ENCODE results near the gene GAREM1.

GRCh38 chr18:32300914-32301313 lies 169.8 kb downstream of the GAREM1 start:
- TF ChIP-seq CTCF (IDR thresholded peaks at IDR 0.05) (no peak), POLR2AphosphoS5 (IDR thresholded peaks at IDR 0.05) (no peak), POLR2A (IDR thresholded peaks at IDR 0.05) (no peak), EP300 (IDR thresholded peaks at IDR 0.05) (no peak)

All from upper lobe of left lung (tissue), 4 donors.